ENCODE measurements around the gene TAS1R3.

The TAS1R3 gene

DNA sequence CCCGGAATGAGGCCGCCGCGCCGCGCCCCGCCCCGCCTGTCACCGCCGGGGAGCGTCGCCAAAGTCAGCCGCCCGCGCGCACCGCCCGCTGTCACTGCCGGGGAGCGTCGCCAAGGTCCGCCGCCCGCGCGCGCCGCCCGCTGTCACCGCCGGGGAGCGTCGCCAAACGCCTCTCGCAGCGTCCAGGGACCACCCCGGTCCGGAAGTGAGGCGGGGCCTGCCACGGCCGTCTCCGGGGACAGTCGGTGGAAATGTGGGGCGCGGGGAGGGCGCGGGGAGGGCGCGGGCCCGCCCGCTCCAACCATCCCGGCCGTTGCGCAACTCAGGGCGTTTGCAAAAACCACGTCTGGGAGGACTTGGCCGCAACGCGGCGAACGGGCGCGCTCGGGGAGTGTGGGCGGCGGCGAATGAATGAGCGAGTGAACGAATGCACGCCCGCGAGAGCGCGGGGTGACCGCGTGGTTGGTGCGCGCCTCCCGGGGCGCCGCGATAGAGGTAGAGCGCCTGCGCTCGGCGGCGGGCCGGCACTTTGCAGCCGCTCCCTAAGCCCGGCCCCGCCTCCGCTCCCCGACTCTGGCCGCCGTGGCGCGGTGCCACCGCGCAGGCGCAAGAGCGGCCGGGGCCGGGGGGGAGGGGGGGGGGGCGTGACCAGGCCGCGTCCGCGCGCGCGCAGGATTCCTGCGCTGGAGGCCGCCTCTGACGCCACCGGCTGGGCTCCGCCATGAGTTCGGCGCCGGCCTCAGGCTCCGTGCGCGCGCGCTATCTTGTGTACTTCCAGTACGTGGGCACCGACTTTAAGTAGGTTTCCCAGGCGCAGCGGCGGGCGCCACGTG, 22.9 kb upstream of the TAS1R3 start, which contains the start of the genes ACAP3 and PUSL1:
ACAP3 (minus strand) TSS at position 8 of the 833 bp plus-strand sequence. CDS start 115 bp downstream, outside the sequence.
PUSL1 (plus strand) TSS at position 675 of the 833 bp plus-strand sequence; CDS start at position 722, 47 bp downstream.
- Histone ChIP-seq H3F3A (ENCODE audit: control insufficient read depth, insufficient read depth) (peaks cover 2% of the 10 kb centered on the region; the same call in 1 of the 2 replicates), H4K20me1 (ENCODE audit: control insufficient read depth, insufficient read depth, low read depth, low read length) (no peaks in the 10 kb centered on the region), H3K4me2 (ENCODE audit: low read length) (peak within 1 kb of the TSS; percentile 84), H3K79me2 (ENCODE audit: control insufficient read depth, low read length) (peaks cover 40% of the 10 kb centered on the region), H3K4me1 (ENCODE audit: control insufficient read depth, low read length) (peaks cover 36% of the 10 kb centered on the region), H3K9me3 (ENCODE audit: control insufficient read depth, insufficient read depth, low read length) (no peaks in the 10 kb centered on the region), H3K27ac (ENCODE audit: low read depth, low read length) (peak within 1 kb of the TSS; percentile 81), H3K27me3 (ENCODE audit: control insufficient read depth, low read length) (no peaks in the 10 kb centered on the region), H3K9me2 (replicated peaks; ENCODE audit: control insufficient read depth, low read length) (no peaks in the 10 kb centered on the region), H3K36me3 (ENCODE audit: control insufficient read depth, low read length) (peaks cover 37% of the 10 kb centered on the region), H3K4me3 (ENCODE audit: low read length) (peak within 1 kb of the TSS; percentile 83)
- no peak for TF ChIP-seq EZH2phosphoT487 (IDR thresholded peaks at IDR 0.05; ENCODE audit: borderline replicate concordance, low read length)
- TF ChIP-seq, protein P1, sequence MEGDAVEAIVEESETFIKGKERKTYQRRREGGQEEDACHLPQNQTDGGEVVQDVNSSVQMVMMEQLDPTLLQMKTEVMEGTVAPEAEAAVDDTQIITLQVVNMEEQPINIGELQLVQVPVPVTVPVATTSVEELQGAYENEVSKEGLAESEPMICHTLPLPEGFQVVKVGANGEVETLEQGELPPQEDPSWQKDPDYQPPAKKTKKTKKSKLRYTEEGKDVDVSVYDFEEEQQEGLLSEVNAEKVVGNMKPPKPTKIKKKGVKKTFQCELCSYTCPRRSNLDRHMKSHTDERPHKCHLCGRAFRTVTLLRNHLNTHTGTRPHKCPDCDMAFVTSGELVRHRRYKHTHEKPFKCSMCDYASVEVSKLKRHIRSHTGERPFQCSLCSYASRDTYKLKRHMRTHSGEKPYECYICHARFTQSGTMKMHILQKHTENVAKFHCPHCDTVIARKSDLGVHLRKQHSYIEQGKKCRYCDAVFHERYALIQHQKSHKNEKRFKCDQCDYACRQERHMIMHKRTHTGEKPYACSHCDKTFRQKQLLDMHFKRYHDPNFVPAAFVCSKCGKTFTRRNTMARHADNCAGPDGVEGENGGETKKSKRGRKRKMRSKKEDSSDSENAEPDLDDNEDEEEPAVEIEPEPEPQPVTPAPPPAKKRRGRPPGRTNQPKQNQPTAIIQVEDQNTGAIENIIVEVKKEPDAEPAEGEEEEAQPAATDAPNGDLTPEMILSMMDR (IDR thresholded peaks at IDR 0.05; ENCODE audit: low read depth, low read length, poor library complexity, severe bottlenecking), result no peak

- Histone ChIP-seq H3K9me2 (replicated peaks; ENCODE audit: control insufficient read depth, low read length) (no peaks in the 10 kb centered on the region), H3K36me3 (ENCODE audit: control insufficient read depth, low read length) (peaks cover 44% of the 10 kb centered on the region), H3K27ac (ENCODE audit: low read depth, low read length) (peak overlapping the region; percentile 52), H3K9me3 (ENCODE audit: control insufficient read depth, insufficient read depth, low read length) (no peaks in the 10 kb centered on the region), H3K4me2 (ENCODE audit: low read length) (peak overlapping the region; percentile 80), H3K27me3 (ENCODE audit: control insufficient read depth, low read length) (no peaks in the 10 kb centered on the region), H3K79me2 (ENCODE audit: control insufficient read depth, low read length) (peaks cover 44% of the 10 kb centered on the region), H3K4me3 (ENCODE audit: low read length) (peak overlapping the region; percentile 76), H4K20me1 (ENCODE audit: control insufficient read depth, insufficient read depth, low read depth, low read length) (no peaks in the 10 kb centered on the region), H3F3A (ENCODE audit: control insufficient read depth, insufficient read depth) (peaks cover 2% of the 10 kb centered on the region; the same call in 1 of the 2 replicates), H3K4me1 (ENCODE audit: control insufficient read depth, low read length) (peaks cover 36% of the 10 kb centered on the region)
- TF ChIP-seq, protein P1 (IDR thresholded peaks at IDR 0.05; ENCODE audit: low read depth, low read length, poor library complexity, severe bottlenecking), result no peak
- TF ChIP-seq EZH2phosphoT487 (IDR thresholded peaks at IDR 0.05; ENCODE audit: borderline replicate concordance, low read length), result no peak
Measured at GRCh38 chr1:1308756-1309250, 22.3 kb upstream of the TAS1R3 start.

DNA sequence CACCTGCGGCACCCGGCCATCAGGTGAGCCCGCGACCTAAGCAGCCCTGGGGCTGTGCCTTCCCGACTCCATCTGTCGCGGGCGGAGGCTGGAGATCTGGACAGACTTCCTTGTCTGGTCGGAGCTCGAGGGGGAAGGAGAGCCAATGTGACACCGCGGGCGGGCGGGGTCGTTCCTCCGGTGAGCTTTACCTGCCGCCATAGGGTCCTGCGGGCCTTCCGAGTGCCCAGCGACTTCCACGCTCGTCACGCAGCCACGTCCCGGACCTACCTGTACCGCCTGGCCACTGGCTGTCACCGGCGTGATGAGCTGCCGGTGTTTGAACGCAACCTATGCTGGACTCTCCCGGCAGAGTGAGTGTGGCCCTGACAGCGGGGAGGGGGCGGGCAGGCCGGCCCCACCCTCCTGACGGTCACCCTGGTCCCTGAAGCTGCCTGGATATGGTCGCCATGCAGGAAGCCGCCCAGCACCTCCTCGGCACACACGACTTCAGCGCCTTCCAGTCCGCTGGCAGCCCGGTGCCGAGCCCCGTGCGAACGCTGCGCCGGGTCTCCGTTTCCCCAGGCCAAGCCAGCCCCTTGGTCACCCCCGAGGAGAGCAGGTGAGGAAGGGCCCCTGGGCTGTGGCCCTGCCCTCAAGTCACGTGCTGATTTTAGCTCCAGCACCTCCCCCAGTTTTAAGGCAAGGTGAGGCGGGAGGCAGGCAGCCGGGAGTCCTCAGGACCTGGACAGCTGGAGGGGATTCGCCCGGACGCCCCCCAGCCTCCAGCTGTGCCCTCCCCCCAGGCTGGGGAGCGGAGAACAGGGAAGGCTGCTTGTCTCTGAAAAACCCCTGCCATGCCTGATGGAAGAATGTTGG, 21.6 kb upstream of the TAS1R3 start:
- peaks cover 45% of the 10 kb centered on the region for H3K79me2 ChIP-seq (ENCODE audit: control insufficient read depth, low read length)
- no peaks in the 10 kb centered on the region for H3K27me3 ChIP-seq (ENCODE audit: control insufficient read depth, low read length)
- peaks cover 50% of the 10 kb centered on the region for H3K36me3 ChIP-seq (ENCODE audit: control insufficient read depth, low read length)
- H3K27ac ChIP-seq (ENCODE audit: low read depth, low read length), result no peak overlapping the region; the same call in 1 of the 2 replicates
- TF ChIP-seq, protein P1 (IDR thresholded peaks at IDR 0.05; ENCODE audit: low read depth, low read length, poor library complexity, severe bottlenecking), result no peak
- no peak for TF ChIP-seq EZH2phosphoT487 (IDR thresholded peaks at IDR 0.05; ENCODE audit: borderline replicate concordance, low read length)
- no peaks in the 10 kb centered on the region for H3K9me3 ChIP-seq (ENCODE audit: control insufficient read depth, insufficient read depth, low read length)
- no peaks in the 10 kb centered on the region for H4K20me1 ChIP-seq (ENCODE audit: control insufficient read depth, insufficient read depth, low read depth, low read length)
- H3K9me2 ChIP-seq (replicated peaks; ENCODE audit: control insufficient read depth, low read length), result no peaks in the 10 kb centered on the region
- H3K4me1 ChIP-seq (ENCODE audit: control insufficient read depth, low read length), result peaks cover 36% of the 10 kb centered on the region
- H3K4me3 ChIP-seq (ENCODE audit: low read length), result peak overlapping the region; percentile 76
- H3K4me2 ChIP-seq (ENCODE audit: low read length), result peak overlapping the region; percentile 80
- H3F3A ChIP-seq (ENCODE audit: control insufficient read depth, insufficient read depth), result peaks cover 2% of the 10 kb centered on the region; the same call in 1 of the 2 replicates

Data from DOHH2 (cell line).